Activated CD4-positive, alpha-beta T cell treated with anti-CD3 and anti-CD28 coated beads, Interleukin-2, amount 50 U/mL, for 1 hour (primary cell): ENCODE measurements around the gene SERF2.
"Not testable (repeated sequence)": the region's sequence is repeated elsewhere in the genome, so short reads cannot be mapped to it uniquely, and the experiment has no call there.

ENCODE experiments used
- DNase-seq: peaks from one replicate; pipeline ENCODE4 v3.0.0-alpha.2; 2020

Gene SERF2

DNA sequence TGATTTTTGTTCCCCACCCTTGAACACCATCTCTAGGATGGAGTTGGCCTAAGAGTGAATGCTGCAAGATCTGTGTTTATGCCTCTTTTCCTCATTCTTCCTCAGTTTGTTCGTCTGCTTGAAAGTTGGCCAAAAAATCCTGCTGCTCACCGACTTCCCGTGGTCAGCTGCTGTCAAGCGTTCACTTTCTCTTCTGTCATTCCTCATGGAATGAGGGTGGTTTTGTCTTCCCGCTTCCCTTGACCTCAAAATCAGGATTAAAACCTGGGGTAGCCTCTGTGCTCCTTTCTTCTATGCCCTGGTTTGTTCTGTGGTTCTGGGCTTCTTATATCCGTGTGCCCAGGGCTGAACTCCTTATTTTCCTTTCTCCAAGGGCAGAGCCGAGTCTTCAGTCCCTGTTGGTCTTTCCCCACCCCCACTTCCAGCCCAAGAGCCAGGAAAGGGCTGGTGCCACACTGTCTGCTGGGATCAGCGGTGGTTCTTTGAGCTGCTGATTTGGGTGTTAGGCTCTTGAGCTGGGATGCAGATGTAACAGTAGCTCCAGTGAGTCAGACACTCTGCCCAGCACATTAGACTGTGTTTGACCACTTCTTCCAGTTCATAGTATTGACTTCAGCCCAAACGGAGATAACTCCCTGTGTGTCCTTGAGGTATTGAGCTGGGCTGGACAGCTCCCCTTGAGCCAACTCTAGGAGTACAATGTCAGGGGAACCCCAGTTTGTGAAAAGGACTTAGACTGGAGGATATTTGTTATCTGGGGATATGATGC, 2.3 kb downstream of the SERF2 start:
- DNase-seq: no peak

DNA sequence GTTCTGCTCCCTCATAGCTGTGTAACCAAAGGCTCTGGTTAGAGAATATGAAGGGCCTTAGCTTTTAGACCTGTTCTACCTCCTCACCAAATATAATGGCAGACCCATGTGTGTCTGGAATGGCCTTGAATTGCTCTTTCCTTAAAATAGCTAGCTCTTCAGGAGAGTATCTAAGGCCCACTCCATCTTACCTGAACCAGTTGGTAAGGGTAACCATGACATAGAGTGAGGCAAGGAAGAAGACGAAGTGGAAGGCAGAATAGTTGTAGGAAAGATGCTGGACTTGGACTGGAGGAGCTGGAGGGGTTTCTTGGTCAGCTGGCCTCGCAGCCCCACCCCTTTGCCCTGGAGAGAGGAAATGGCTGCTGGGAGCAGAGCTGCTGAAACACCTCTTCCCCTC, 3.1 kb downstream of the SERF2 start:
- no peak for DNase-seq

DNA sequence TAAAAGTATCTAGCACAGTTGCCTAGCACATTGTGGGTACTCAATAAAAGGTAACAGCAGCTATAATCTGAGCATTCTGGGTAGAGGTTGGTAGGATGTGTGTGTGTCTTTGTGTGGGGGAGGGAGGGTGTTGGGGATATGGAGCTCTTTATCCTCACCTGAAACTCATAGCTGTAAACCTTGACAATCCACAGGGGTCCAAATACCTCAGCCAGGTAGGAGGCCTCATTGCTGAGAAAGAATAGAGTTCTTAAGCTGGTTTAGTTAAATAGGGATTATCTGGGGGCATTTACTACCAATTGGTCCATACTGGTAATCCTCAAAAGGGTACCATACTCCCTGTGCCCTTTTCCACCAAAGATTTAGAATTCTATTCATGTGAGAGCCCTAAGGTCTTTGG, 3.9 kb downstream of the SERF2 start:
- no peak for DNase-seq

- DNase-seq: no peak
Observed at GRCh38 chr15:43796566-43796965, 4.4 kb downstream of the SERF2 start.

DNA sequence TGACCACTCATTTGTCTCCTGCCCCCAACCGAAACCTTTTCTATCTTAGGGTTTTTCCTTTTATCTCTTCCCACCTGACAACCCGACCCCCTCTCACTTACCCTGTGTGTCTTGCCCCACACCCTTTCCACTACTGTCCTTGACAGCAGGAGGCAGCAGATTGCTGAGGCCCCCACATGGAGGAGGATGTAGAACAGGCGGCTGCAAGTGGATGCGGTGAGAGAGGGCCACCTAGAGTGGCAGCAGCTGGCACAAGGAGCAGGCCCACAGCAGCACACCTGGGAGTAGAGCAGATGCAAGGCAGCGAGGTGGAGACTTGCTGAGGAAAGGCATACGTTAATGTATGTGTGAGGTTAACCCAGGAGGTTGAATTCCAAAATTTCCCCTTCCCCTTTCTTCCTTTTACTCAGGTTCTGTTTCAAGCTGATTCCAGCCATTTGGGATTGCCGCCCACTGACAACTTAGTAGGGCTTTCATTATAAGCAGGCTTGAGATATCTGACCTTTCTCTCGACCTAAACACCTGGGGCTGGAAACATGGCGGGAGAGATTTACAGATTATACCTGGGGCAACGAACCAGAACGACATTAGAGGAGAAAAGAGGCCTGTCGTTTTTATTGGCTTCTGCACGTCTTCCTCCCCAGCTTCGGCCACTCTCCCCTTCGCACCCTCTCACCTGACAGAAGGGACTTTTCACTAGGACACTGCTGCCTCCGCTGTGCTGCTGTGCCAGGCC, 7.3 kb downstream of the SERF2 start:
- no peak for DNase-seq

GRCh38 chr15:43799945-43800285, 7.8 kb downstream of the SERF2 start, which contains the start of gene SERINC4:
TSS of gene SERINC4 (minus strand) at chr15:43800220. CDS start at chr15:43799986, 234 bp downstream.
- no peak for DNase-seq

DNA sequence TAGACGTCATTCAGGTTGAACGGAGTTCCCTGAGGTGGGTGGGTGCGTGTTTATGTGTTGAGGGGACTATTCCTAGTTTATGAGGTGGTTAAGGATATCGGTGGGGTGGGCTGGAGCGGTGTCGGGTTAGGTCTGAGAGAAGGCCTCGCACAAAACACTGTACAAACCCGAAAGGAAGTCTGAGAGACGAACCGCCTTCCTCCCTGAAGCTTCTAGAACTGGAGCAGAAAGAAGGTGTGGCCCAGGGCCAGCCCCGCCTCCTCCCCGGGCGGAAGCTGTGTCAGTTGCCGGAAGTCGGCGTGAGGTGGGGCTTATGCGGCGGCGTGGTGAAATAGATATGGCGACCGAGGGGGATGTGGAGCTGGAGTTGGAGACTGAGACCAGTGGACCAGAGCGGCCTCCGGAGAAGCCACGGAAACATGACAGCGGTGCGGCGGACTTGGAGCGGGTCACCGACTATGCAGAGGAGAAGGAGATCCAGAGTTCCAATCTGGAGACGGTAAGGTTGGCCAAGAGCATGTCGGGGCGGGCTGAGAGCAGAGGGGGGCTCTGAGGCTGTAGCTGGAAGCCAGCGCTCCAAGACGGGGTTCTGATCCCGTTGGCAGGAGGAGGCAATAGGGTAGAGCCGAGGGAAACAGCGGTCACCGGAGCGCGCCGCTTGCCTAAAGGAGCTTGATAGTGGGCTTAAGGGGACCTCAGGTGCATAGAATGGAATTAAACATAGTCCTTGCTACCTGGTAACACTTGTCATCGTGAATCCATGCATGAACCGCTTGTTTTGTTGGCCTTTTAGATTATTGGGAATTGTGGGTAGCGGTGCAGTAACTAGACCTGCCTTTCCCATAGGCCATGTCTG, 8.4 kb downstream of the SERF2 start, which contains the start of gene HYPK:
HYPK (plus strand) TSS at position 314 of the 856 bp plus-strand sequence; CDS start at position 338, 24 bp downstream.
- DNase-seq: peak; percentile 90

DNA sequence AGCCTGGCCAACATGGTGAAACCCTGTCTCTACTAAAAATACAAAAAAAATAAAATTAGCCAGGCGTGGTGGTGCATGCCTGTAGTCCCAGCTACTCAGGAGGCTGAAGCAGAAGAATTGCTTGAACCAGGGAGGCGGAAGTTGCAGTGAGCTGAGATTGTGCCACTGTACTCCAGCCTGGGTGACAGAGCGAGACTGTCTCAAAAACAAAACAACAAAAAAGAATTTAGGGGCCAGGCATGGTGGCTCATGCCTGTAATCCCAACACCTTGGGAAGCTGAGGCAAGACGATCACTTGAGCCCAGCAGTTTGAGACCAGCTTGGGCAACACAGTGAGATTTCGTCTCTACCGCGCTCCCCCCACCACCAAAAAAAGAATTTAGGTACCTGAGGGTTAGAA, 10.6 kb downstream of the SERF2 start:
- DNase-seq: not testable (repeated sequence)

- DNase-seq: no peak
Observed at GRCh38 chr15:43808435-43808950, 16.4 kb downstream of the SERF2 start.

DNA sequence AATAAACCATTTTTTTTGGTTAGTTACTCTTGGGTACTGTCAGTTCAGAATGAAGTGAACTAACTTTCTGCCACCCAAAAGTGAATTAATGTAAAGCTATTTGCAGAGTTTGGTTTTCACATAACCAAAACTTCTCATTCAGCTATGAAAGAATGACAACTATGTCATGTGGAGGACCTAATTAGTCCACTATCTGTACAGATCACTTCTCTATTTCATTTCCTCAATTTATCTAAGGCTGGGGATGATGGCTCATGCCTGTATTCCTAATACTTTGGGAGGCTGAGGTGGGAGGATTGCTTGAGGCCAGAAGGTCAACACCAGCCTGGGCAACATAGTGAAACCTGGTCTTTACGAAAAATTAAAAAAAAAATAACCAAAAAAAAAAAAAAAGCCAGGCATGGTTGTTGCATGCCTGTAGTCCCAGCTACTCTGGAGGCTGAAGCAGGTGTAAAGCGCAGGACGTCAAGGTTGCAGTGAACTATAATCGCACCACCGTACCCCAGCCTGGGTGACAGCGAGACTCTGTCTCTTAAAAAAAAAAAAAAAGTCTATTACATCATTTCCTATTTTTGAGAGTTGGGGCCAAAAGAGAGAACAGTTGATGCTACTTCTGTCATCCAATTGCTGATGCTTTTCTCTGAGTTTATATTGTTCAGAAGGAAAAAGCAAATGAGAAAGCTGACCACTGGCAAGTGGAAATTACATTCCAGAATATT, 17.0 kb downstream of the SERF2 start:
- no peak for DNase-seq

DNA sequence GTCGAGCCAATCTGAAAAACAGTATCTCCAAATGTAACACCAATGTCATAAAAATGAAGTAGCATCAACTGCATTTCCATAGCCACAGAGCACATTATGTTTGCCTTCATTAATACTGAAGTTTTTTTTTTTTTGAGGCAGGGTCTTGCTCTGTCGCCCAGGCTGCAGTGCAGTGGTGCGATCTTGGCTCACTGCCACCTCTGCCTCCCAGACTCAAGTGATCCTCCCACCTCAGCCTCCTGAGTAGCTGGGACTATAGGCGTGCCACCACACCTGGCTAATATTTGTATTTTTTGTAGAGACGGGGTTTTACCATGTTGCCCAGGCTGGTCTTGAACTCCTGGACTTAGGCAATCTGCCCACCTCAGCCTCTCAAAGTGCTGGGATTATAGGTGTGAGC, 22.9 kb downstream of the SERF2 start:
- not testable (repeated sequence) for DNase-seq

DNA sequence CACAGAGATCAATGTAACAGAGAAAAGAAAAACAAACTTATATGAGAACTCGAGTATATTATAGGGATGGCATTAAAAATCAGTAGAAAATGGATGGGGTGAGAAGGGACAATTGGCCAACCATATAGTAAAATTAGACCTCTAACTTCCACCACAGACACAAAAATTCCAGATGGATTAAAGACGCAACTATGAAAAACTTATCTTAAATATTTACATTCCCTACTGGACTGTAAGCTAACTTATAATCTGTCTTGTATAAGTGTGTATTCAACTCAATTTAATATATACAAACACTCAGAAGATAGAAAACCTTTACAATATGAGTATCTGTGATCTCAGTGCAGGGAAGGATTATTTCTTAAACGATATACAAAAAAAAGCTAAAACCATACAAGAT, 29.4 kb downstream of the SERF2 start:
- no peak for DNase-seq

- peak; percentile 87 for DNase-seq
Observed at GRCh38 chr15:43824302-43825246, 32.5 kb downstream of the SERF2 start, which contains the start of gene MFAP1. TSS of gene MFAP1 (minus strand) at chr15:43824690. CDS start at chr15:43824569, 121 bp downstream.

- DNase-seq: not testable (repeated sequence)
Observed at GRCh38 chr15:43825305-43825704, 33.2 kb downstream of the SERF2 start.

DNA sequence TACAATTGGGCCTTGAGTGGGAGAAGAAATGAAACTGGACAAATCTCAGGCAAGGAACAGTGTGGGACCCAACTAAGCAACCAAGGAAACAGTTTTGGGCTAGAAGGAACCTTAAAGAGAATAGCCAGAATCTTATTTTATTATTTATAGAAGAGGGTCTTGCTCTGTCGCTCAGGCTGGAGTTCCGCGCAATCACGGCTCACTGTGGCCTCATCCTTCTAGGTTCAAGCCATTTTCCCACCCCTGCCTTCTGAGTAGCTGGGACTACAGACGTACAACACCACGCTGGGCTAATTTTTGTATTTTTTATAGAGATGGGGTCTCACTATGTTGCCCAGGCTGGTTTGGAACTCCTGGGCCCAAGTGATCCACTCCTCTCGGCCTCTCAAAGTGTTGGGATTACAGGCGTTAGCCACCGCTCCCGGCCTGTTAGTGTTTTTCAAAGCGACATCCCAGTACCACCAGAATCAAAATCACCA, 33.9 kb downstream of the SERF2 start:
- DNase-seq: no peak

DNA sequence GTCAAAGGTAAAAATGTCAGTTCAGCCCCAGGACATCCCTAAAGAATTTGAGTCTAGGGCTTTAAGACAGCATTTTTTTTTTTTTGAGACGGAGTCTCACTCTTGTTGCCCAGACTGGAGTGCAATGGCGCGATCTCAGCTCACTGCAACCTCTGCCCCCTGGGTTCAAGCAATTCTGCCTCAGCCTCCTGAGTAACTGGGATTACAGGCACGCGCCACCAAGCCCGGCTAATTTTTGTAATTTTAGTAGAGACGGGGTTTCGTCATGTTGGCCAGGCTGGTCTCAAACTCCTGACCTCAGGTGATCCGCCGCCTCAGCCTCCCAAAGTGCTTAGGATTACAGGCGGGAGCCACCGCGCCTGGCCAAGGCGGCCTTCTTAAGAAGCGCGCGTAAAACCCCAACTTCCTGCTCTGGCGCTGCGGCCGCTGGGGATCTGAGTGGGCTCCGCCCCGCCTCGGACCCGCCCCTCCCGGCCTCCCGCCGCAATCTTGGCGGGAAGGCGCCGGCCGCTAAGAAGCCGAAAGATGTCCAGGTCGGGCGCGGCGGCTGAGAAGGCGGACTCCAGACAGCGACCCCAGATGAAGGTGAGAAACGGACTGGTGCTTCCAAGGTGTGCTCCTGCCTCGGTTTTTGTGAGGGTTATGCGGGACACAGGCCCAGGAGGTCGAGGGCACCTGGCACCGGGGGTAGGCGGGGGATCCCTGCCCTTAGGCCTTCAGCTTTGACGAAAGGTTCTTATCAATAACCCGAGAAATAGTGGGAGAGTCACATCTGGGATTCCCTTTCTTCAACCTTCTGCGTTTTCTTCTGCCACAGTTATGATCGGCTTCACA, 34.6 kb downstream of the SERF2 start, which contains the start of gene WDR76:
WDR76 (plus strand) TSS at position 495 of the 834 bp plus-strand sequence; CDS start at position 526, 31 bp downstream.
- DNase-seq: peak; percentile 50

DNA sequence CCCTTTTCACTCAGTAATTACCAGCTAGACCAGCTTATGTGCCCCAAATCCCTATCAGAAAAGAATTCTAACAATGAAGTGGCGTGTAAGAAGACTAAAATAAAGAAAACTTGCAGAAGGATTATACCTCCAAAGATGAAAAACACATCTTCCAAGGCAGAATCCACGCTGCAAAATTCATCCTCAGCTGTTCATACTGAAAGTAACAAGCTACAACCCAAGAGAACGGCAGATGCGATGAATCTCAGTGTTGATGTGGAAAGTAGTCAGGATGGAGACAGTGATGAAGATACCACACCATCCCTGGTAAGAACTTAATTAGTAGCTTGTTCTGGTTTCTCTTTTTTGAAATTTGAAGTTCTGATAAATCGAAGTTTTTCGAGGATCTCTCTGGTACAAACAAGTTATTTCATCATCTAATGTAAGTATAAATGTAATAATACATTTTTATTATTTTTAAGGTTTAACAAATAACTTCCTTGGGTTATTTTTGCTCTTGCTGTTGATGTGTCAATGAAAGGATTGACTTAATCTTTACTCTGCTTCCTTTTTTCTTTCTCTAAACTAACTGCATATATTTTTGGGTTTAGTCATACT, 36.0 kb downstream of the SERF2 start:
- no peak for DNase-seq

GRCh38 chr15:43829951-43830540, 37.9 kb downstream of the SERF2 start:
- DNase-seq: not testable (repeated sequence)
